Mesodermal cell (in vitro differentiated cells): ENCODE measurements around the gene ATP1B1.
A peak's percentile ranks its signal among the peaks of the same experiment; 100 is the strongest.

Experiments
- H3K27ac ChIP-seq: 2 replicates; pipeline ENCODE4 v1.7.0; 2013; ENCODE audit warnings: mild to moderate bottlenecking, low read depth, low read length, moderate library complexity; ENCODE audit not compliant: severe bottlenecking
- H3K36me3 ChIP-seq: 2 replicates; pipeline ENCODE4 v1.7.1; 2013; ENCODE audit warnings: mild to moderate bottlenecking, low read length, moderate library complexity; ENCODE audit not compliant: control insufficient read depth, insufficient read depth
- H3K4me1 ChIP-seq: one replicate; pipeline ENCODE4 v1.7.1; 2013; ENCODE audit warnings: mild to moderate bottlenecking, low read length; ENCODE audit not compliant: insufficient read depth, control insufficient read depth, poor library complexity, severe bottlenecking
- H3K4me3 ChIP-seq: 2 replicates; pipeline ENCODE4 v1.7.0; 2013; ENCODE audit warnings: low read length, control low read depth, mild to moderate bottlenecking; ENCODE audit not compliant: insufficient read depth, poor library complexity, severe bottlenecking; ENCODE audit errors: extremely low read depth
- H3K9me3 ChIP-seq: 2 replicates; pipeline ENCODE4 v1.7.1; 2013; ENCODE audit warnings: mild to moderate bottlenecking, low read length, moderate library complexity; ENCODE audit not compliant: control insufficient read depth
- WGBS, 2 experiments: methylation state at CpG; one replicate each; pipeline ENCODE4 v1.1.5; 2013; ENCODE audit warnings: missing lambda C conversion rate in 2 of 2; ENCODE audit not compliant: insufficient coverage in 2 of 2; 5-methylcytosine and 5-hydroxymethylcytosine counted together

ATP1B1 gene

DNA sequence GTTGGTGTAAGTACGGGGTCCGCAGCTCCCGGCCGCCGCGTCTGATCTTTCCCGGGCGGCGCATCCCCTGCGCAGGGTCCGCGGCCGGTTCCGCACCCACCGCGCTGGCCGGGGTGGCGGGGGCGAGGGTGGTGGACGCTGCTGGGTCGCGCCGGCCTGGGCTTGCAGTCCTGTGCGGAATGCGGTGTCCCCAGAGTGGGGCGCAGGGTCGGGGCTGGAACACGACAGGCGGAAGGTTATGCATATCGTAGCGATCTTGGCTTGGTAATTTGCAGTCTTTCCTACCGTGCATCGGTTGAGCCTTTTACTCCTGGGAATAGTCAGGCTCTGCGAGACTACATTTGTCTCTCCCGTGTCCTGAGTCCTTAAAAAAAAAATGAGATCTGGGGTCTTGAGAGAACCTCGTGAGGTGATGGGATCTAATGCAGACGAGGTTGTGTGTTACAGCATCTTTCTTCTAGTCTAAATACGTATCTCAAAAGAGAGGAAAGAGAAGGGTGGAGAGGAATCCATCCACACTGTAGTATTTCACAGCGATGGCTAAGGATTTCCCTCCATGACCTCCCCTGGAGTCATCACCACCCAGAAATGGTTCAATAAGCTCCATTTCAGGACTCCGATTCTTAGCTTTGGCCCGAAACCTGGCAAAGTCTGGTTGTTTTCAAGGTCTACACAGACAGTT lies 572 bp downstream of the ATP1B1 start:
- Histone ChIP-seq H3K4me1 (peaks cover 50% of the 10 kb centered on the region), H3K27ac (peak overlapping the region; percentile 79), H3K4me3 (peak overlapping the region; percentile 85), H3K9me3 (no peaks in the 10 kb centered on the region), H3K36me3 (peaks cover 10% of the 10 kb centered on the region)
- 1 to 2% methylated on average over 35 to 36 of the region's 41 CpGs for WGBS, 2 experiments

DNA sequence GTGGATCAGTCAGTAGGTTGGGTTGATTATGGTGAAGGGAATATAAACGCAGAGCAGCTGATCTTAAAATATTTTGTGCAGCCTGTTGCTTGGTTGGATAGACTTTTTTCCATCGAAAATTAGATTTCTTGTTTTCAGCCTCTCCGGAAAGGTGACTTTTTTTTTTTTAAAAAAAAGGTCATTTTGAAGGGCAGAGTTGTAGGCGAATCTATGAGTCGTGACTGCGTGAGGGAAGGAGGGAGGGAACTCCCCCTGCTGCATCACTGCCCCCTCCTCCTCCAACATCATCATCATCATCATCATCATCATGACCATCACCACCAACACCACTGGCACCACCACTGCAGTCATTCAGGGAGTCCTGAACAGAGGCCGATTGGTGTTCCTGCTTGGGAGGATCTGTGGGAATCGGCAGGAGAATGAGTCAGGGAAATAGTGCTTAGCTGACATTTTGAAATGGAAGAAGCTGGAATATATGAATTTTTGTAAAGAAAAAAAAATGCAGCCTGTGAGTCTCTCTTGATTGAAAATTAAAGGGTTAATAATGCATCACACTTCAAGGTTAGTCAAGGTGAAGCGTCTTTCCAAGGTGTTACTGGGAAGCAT lies 1.2 kb downstream of the ATP1B1 start:
- 30 to 33% methylated on average over 5 of the region's 9 CpGs for WGBS, 2 experiments
- Histone ChIP-seq H3K4me1 (peaks cover 51% of the 10 kb centered on the region), H3K27ac (peak overlapping the region; percentile 98), H3K4me3 (peak overlapping the region; percentile 85), H3K9me3 (no peaks in the 10 kb centered on the region), H3K36me3 (peaks cover 16% of the 10 kb centered on the region)

DNA sequence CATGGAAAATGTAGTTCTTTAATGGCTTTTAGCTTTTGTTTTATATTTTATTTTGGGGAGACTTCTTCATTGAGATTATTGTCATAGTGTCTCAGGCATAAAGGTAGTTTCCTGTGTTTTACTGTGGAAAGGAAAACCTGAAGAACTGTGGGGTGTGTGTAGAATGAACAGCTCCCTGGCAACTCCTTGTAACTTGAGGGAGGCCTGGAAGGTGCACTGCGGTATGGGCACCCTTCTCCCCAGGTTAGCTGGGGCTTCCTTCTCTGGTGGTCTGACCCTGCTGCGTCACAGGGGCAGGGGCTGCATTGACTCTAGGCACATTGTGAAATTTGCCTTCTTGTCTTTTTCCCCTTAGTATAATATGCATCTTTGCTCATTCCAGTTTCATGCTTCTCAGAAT lies 1.7 kb downstream of the ATP1B1 start:
- H3K4me1 ChIP-seq = peaks cover 48% of the 10 kb centered on the region
- 54 to 67% methylated on average over 1 to 2 of the region's 2 CpGs for WGBS, 2 experiments
- H3K36me3 ChIP-seq = peaks cover 19% of the 10 kb centered on the region
- H3K4me3 ChIP-seq = peak overlapping the region; percentile 85
- no peaks in the 10 kb centered on the region for H3K9me3 ChIP-seq
- peak overlapping the region; percentile 98 for H3K27ac ChIP-seq

DNA sequence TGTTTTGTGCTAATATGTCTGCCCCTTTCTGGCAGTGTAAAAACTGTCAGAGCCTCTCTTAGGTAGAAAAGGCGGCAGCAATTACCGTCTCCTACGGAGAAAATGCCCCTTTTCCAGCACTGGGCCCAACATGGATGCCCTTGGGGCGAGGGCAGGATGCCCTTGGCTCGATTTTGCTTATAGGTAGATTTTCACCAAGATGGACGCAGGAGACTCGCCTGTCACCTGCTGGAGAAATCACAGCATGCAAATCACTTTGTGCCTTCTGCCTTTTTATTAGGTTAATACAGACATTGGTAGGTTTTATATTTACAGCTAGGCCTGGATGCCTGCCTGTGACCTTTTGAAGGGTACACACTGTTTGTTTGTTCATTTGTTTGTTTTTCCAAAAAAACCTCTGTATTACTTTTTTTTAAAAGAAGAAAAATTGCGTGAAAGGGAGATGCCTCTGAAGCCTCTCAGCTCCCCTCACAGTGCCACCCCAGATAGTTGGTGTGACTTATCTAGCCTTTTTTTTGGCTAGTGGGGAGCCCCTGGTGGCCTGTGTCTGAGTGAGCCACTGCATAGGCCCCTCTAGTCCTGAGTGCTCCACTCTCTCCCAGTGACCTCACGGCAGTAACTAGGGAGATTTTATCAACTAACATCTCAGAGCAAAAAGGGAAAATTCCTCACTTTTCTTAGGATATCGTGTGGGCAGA lies 2.5 kb downstream of the ATP1B1 start:
- Histone ChIP-seq H3K36me3 (peaks cover 19% of the 10 kb centered on the region), H3K27ac (peak overlapping the region; percentile 98), H3K9me3 (no peaks in the 10 kb centered on the region), H3K4me3 (peak overlapping the region; percentile 85), H3K4me1 (peaks cover 50% of the 10 kb centered on the region)
- 82 to 86% methylated on average over 6 to 9 of the region's 10 CpGs for WGBS, 2 experiments

DNA sequence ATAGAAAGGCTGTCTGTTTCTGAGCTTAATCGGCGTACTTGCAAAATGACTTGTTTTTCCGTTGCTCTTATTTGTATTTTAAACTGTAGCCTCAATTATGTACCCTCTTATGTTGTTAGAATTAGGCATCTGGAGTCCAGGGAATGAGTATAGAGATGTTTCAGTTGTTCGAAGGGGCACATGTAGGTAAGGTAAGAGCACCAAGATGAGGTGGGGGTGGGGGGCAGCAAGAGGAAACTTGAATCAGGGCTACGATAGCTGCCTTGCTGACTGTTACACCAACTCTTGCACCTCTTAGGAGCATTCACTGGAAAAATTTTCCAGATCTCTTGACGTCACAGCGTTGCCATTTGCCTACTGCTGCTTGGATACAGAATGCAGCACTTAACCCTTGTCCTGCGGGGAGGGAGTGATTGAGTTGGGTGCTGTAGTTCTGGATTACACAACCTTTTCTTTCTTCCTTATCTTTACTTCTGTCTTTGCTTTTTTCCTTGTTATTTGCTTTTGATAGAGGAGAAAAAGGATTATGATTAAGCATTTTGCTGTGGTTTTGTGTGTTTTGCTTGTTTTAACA lies 3.2 kb downstream of the ATP1B1 start:
- Histone ChIP-seq H3K4me1 (peaks cover 51% of the 10 kb centered on the region), H3K36me3 (peaks cover 25% of the 10 kb centered on the region), H3K9me3 (no peaks in the 10 kb centered on the region), H3K4me3 (peak overlapping the region; percentile 21), H3K27ac (peak overlapping the region; percentile 98)
- 52 to 70% methylated on average over 2 to 5 of the region's 8 CpGs for WGBS, 2 experiments

DNA sequence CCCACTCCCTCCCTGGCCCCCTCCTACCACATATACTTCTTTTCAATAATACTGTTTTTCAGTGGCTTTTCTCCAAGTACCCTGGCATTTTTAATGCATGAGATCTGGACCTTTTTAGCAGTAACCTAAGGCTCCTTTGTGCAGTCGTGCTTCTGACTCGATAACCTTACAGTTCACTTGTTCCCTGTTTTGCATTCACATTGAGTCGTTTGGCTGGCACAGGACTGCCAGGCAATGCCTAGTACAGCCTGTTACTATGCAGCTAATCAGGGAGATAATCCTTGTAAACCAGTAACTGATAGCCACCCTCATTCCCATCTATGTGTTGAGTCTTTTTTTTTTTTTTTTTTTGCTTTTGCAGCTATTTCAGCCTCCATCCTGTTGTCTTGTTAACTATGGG lies 3.7 kb downstream of the ATP1B1 start:
- H3K4me1 ChIP-seq = peaks cover 51% of the 10 kb centered on the region
- H3K27ac ChIP-seq = peak overlapping the region; percentile 98
- H3K9me3 ChIP-seq = no peaks in the 10 kb centered on the region
- WGBS, 2 experiments = 58 to 78% methylated on average over 3 of the region's 3 CpGs
- peaks cover 31% of the 10 kb centered on the region for H3K36me3 ChIP-seq
- peak overlapping the region; percentile 21 for H3K4me3 ChIP-seq

DNA sequence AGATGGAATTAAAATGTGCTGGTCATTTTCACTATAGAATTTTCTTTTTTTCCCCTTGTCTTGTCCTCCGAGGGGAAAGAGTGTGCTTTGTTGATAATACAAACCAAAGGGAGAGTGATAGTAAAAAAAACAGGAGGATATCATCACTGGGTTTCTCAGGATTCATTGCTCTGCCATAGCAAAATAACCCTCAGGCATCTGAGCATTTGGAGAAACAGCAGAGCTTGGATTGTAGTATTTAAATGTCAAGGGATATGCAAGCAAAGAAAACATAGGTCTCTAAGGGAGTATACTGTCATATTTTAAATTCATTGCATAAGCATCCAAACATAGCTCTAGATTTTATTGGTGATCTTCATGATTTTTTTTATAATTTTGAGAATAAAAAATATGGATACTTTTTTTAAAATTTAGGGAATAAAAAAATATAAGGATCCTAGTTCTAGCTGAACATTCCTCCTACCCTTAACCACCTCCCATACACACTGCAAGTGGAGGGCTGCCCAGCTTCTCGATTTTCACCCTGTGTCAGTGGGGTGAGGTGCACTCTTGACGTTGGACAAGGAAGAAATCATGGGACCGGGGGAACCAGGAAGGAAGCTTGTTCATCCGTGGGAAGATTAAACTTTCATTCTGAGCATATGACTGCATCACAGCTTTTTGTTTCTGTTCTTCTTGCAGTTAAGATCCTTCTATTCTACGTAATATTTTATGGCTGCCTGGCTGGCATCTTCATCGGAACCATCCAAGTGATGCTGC lies 4.4 kb downstream of the ATP1B1 start:
- peaks cover 37% of the 10 kb centered on the region for H3K36me3 ChIP-seq
- H3K4me1 ChIP-seq = peaks cover 56% of the 10 kb centered on the region
- peak overlapping the region; percentile 21 for H3K4me3 ChIP-seq
- 79 to 93% methylated on average over 4 to 5 of the region's 7 CpGs for WGBS, 2 experiments
- H3K27ac ChIP-seq = peak overlapping the region; percentile 98
- no peaks in the 10 kb centered on the region for H3K9me3 ChIP-seq

DNA sequence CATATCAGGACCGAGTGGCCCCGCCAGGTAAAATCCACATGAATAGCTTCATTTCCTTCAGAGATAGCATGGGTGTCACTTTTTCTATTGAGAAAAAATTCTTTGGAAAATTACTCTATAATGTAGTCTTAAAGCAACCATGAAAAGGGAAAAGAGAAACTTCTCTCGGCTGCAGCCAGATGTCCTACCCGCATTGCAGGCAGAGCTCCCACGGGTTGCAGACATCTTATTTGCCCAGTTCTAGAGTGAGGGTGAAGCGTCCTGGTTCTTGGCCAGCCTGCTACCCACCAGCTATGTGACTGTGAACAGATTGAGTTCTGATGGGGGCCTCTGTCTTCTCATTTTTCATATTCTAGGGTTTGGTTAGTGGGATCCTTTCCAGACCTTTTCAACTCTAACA lies 5.0 kb downstream of the ATP1B1 start:
- Histone ChIP-seq H3K4me3 (no peak overlapping the region), H3K36me3 (peaks cover 42% of the 10 kb centered on the region), H3K4me1 (peaks cover 62% of the 10 kb centered on the region), H3K27ac (no peak overlapping the region), H3K9me3 (no peaks in the 10 kb centered on the region)
- WGBS, 2 experiments = 92 to 100% methylated on average over 3 to 6 of the region's 6 CpGs

DNA sequence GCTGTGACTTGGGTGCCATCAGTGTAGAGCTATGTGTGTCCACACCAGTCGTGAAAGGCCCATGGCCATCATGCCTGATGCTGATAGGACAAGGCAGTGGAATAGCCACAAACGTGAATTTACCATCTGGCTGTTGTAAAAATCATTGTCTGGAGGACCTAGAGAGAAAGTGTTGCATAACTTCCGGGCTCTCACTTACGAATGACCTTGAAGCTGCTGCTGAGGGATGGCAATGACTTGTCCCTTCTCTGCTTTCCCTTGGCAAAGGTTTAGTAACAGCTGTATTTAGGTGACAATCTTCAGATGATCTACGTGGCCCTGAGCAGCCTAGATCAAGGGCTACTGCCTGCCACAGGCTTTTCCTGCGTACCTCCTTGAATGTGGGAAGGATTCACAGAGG lies 5.8 kb downstream of the ATP1B1 start:
- Histone ChIP-seq H3K4me3 (no peak overlapping the region), H3K27ac (peak overlapping the region; percentile 88)

DNA sequence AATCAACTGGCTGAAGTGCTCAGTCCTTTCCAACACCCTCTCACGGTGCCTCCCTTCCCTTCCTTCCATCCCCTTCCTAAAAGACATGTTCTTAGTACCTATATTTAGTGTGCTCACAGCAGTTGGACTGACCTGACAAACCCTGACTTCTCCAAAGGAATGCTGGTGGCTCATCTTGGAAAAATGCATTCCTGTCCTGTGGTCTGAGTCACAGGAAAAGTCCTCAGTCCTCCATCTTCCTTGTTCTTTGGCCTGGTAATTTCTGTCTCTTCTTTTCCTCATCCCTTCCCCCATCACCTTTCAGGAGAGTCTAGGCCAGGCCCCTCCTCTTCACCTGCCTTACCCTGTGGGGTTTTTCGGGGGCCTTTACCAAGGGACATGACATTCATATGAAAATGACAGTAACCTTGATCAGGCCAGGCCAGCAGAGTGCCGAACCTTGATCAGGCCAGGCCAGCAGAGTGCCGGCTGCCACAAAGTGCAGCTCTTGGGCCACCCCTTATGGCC lies 7.2 kb downstream of the ATP1B1 start:
- 58 to 67% methylated on average over 3 of the region's 4 CpGs for WGBS, 2 experiments
- Histone ChIP-seq H3K27ac (peak overlapping the region; percentile 88), H3K9me3 (no peaks in the 10 kb centered on the region), H3K4me3 (no peak overlapping the region), H3K36me3 (peaks cover 59% of the 10 kb centered on the region), H3K4me1 (peaks cover 66% of the 10 kb centered on the region)

More for the DNA sequence above, 5.8 kb downstream of the ATP1B1 start:
- WGBS, 2 experiments = 96 to 99% methylated on average over 5 to 6 of the region's 6 CpGs
- H3K36me3 ChIP-seq = peaks cover 47% of the 10 kb centered on the region
- H3K4me1 ChIP-seq = peaks cover 70% of the 10 kb centered on the region
- no peaks in the 10 kb centered on the region for H3K9me3 ChIP-seq
